Endothelial cell of umbilical vein (primary cell): ENCODE data around the gene FARP1. TPM values are rescaled to one million over a fixed set of nuclear protein-coding genes. Genes with fewer than 3 reads are reported as not detected.

ENCODE experiments used
- BruUV-seq: library from RNA; stranded (reverse); fragments of 400-500 nt; replicated peaks from 2 replicates; lab custom pipeline; 2021; lab: Mats Ljungman, UMichigan
- CTCF ChIA-PET: fragments of 300-600, 350-600 bp; sonication (Branson Sonifier 250); formaldehyde crosslinking; loops from one replicate; lab custom pipeline; 2021; ENCODE audit warnings: antibody characterized with exemption, inconsistent platforms; lab: Charles Lee
- POLR2A ChIA-PET: fragments of 300-600, 350-600 bp; sonication (Branson Sonifier 250); formaldehyde crosslinking; loops from one replicate; lab custom pipeline; 2021; ENCODE audit warnings: antibody characterized with exemption, inconsistent platforms; lab: Charles Lee
- DNase-seq: peaks from one replicate; pipeline ENCODE4 v3.0.0-alpha.2; 2011; ENCODE audit warnings: low read depth, low spot score
- FAIRE-seq: peaks from 2 replicates; lab custom pipeline; 2011; peaks lifted over from hg19 to GRCh38; lab: Jason Lieb, UNC
- H2AFZ ChIP-seq: 2 replicates; pipeline ENCODE4 v1.6.0; 2012; ENCODE audit warnings: low read depth, low read length, control low read depth, inconsistent platforms
- H3K27ac ChIP-seq: 2 replicates; pipeline ENCODE4 v1.5.1; 2011; ENCODE audit warnings: low read depth, mild to moderate bottlenecking, control low read depth, low read length, moderate library complexity; ENCODE audit not compliant: insufficient read depth
- H3K27me3 ChIP-seq, 2 experiments: 2 replicates each; pipeline versions ENCODE4 v1.6.0 to v1.6.1; 2011; ENCODE audit warnings: low read length in 2 of 2, mixed read lengths in 1 of 2; ENCODE audit not compliant: control insufficient read depth in 2 of 2, insufficient read depth in 2 of 2
- H3K36me3 ChIP-seq, 2 experiments: 2 replicates in 1 of 2; 3 replicates in 1 of 2; pipeline ENCODE4 v1.5.1; 2011; ENCODE audit warnings: low read length in 2 of 2, mild to moderate bottlenecking in 1 of 2, moderate library complexity in 1 of 2; ENCODE audit not compliant: control insufficient read depth in 2 of 2, insufficient read depth in 2 of 2; ENCODE audit errors: extremely low read depth in 1 of 2
- H3K4me1 ChIP-seq: 3 replicates; pipeline ENCODE4 v1.5.1; 2011; ENCODE audit warnings: mild to moderate bottlenecking, low read length; ENCODE audit not compliant: control insufficient read depth, insufficient read depth; ENCODE audit errors: extremely low read depth
- H3K4me2 ChIP-seq: 2 replicates; pipeline ENCODE4 v1.6.1; 2011; ENCODE audit warnings: low read length, control low read depth, mixed read lengths; ENCODE audit not compliant: insufficient read depth
- H3K4me3 ChIP-seq, 3 experiments: fragments of 200-600 bp in 1 of 3; sonication (generic), shearing (Covaris generic) in 1 of 3; replicated peaks in 1 of 3; 2 replicates each; pipeline ENCODE4 v1.5.1; 2011 to 2016; ENCODE audit warnings: control low read depth in 3 of 3, low read length in 3 of 3, mild to moderate bottlenecking in 2 of 3, inconsistent platforms in 1 of 3, low read depth in 1 of 3, moderate library complexity in 1 of 3; ENCODE audit not compliant: insufficient read depth in 1 of 3
- H3K79me2 ChIP-seq: 2 replicates; pipeline ENCODE4 v1.6.0; 2012; ENCODE audit warnings: low read length, inconsistent platforms; ENCODE audit not compliant: control insufficient read depth, insufficient read depth
- H3K9ac ChIP-seq: replicated peaks from 2 replicates; pipeline ENCODE3; 2011; ENCODE audit warnings: low read length, control low read depth; ENCODE audit not compliant: insufficient read depth; ENCODE audit errors: extremely low read depth
- H3K9me1 ChIP-seq: replicated peaks from 3 replicates; pipeline ENCODE4 v1.6.0; 2011; ENCODE audit warnings: mild to moderate bottlenecking, low read length; ENCODE audit not compliant: control insufficient read depth, insufficient read depth; ENCODE audit errors: extremely low read depth
- H3K9me3 ChIP-seq: replicated peaks from 2 replicates; pipeline ENCODE4 v1.5.1; 2012; ENCODE audit warnings: low read length, inconsistent platforms; ENCODE audit not compliant: control insufficient read depth, insufficient read depth
- H4K20me1 ChIP-seq: replicated peaks from 2 replicates; pipeline ENCODE3; 2011; ENCODE audit warnings: mild to moderate bottlenecking, low read length; ENCODE audit not compliant: control insufficient read depth, insufficient read depth; ENCODE audit errors: extremely low read depth
- EZH2 ChIP-seq: IDR thresholded peaks from 2 replicates; pipeline ENCODE4 v1.6.1; 2012; ENCODE audit warnings: borderline replicate concordance, low read depth, mild to moderate bottlenecking, moderate library complexity, low read length, inconsistent platforms; ENCODE audit not compliant: severe bottlenecking
- FOS ChIP-seq: IDR thresholded peaks from 2 replicates; pipeline ENCODE4 v1.6.1; 2011; ENCODE audit warnings: mild to moderate bottlenecking, low read length, moderate library complexity, borderline replicate concordance; ENCODE audit not compliant: insufficient read depth
- GATA2 ChIP-seq: IDR thresholded peaks from 2 replicates; pipeline ENCODE4 v1.7.0; 2011; ENCODE audit warnings: low read depth, mild to moderate bottlenecking, moderate library complexity, mixed read lengths, low read length; ENCODE audit not compliant: insufficient read length, insufficient read depth
- JUN ChIP-seq: IDR thresholded peaks from 2 replicates; pipeline ENCODE4 v1.6.1; 2011; ENCODE audit warnings: borderline replicate concordance, low read depth; ENCODE audit not compliant: insufficient read length, insufficient read depth
- MYC ChIP-seq: IDR thresholded peaks from one replicate; pipeline ENCODE4 v1.6.1; 2011; ENCODE audit warnings: mild to moderate bottlenecking, low read depth, low read length
- POLR2A ChIP-seq: IDR thresholded peaks from 2 replicates; pipeline ENCODE4 v1.6.1; 2012; ENCODE audit warnings: low read depth, mild to moderate bottlenecking, control low read depth, low read length
- POLR2AphosphoS5 ChIP-seq: IDR thresholded peaks from 2 replicates; pipeline ENCODE4 v1.6.1; 2012; ENCODE audit warnings: low read depth, mild to moderate bottlenecking, control low read depth, low read length, moderate library complexity; ENCODE audit not compliant: insufficient read depth
- dilution Hi-C: fragments of 300-500 bp; cut with MboI; formaldehyde crosslinking; loops from one replicate; pipeline ENCODE4 v1.15.0; 2019; ENCODE audit warnings: low sequenced_read_pairs; ENCODE audit not compliant: extremely low pct_ligation_motif_present
- intact Hi-C: fragments of 100-400 bp; cut with micrococcal nuclease; formaldehyde crosslinking; loops from one replicate; pipeline ENCODE4 v1.10.0; 2022
- polyA plus RNA-seq, 4 experiments: library from polyadenylated mRNA; depleted of rRNA in 3 of 4; stranded (reverse) in 3 of 4; unstranded in 1 of 4; fragments of >200 nt; gene quantifications; 2 replicates each; pipeline versions ENCODE4 v1.2.1 to v1.2.3, GENCODE V29; 2011 to 2012; ENCODE audit warnings: missing spikeins in 1 of 4
- total RNA-seq: library from RNA; stranded (reverse); gene quantifications from 2 replicates; pipeline ENCODE4 v1.2.3, GENCODE V29; 2021
- TF ChIP-seq, protein P1 (sequence below): IDR thresholded peaks from 2 replicates; pipeline ENCODE4 v1.6.1; 2011; ENCODE audit not compliant: insufficient read depth, insufficient read length
- TF ChIP-seq, protein P2 (sequence below), 2 donors: IDR thresholded peaks; 1 replicate in 1 of 2; 2 replicates in 1 of 2; pipeline ENCODE4 v1.5.1; 2011; ENCODE audit warnings: low read length in 2 of 2, mild to moderate bottlenecking in 2 of 2, moderate library complexity in 2 of 2, control low read depth in 1 of 2, inconsistent platforms in 1 of 2, low read depth in 1 of 2; ENCODE audit not compliant: insufficient read depth in 1 of 2; ENCODE audit errors: extremely low read depth in 1 of 2

FARP1 gene
- total and polyA plus RNA-seq, 2 donors (not counting 3 experiments of a cell fraction or from before 2014, with no cell fraction given) = 19.0 to 77.7 TPM

DNA sequence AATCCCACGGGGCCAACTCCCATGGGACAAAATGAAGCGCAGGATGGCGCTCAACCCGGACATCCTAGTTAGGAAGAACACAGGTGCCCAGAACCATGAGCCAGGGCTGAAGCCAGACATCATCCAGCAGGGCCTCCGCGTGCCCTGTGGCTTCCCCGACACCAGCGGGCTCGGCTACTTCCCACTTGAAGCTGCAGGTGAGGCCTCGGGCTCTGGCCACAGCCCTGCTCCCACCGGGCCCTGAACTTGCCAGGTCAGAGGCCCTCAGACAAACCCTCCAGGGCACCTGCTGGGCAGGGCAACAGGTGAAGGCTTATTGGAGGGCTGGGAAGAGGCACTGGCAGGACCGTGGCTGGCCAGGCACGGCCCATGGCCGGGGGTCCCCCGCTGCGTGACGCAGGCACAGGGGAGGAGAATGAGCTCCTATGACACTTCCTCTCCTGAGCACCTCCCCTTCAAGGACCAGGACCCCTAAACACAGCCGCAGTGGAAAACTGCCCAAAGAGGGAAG lies 316.3 kb downstream of the FARP1 start:
- TF ChIP-seq, protein P1, sequence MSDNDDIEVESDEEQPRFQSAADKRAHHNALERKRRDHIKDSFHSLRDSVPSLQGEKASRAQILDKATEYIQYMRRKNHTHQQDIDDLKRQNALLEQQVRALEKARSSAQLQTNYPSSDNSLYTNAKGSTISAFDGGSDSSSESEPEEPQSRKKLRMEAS = no peak
- no peak for TF ChIP-seq EZH2
- TF ChIP-seq, protein P2, sequence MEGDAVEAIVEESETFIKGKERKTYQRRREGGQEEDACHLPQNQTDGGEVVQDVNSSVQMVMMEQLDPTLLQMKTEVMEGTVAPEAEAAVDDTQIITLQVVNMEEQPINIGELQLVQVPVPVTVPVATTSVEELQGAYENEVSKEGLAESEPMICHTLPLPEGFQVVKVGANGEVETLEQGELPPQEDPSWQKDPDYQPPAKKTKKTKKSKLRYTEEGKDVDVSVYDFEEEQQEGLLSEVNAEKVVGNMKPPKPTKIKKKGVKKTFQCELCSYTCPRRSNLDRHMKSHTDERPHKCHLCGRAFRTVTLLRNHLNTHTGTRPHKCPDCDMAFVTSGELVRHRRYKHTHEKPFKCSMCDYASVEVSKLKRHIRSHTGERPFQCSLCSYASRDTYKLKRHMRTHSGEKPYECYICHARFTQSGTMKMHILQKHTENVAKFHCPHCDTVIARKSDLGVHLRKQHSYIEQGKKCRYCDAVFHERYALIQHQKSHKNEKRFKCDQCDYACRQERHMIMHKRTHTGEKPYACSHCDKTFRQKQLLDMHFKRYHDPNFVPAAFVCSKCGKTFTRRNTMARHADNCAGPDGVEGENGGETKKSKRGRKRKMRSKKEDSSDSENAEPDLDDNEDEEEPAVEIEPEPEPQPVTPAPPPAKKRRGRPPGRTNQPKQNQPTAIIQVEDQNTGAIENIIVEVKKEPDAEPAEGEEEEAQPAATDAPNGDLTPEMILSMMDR (IDR thresholded peaks at IDR 0.05; ENCODE audit: extremely low read depth in 1 of 2, insufficient read depth in 1 of 2, low read depth in 1 of 2, low read length in 2 of 2) = no peak
- TF ChIP-seq MYC = no peak
- TF ChIP-seq POLR2A = no peak
- no peak for TF ChIP-seq FOS
- TF ChIP-seq GATA2 = no peak
- TF ChIP-seq JUN = no peak
- no peak for TF ChIP-seq POLR2AphosphoS5
- Histone ChIP-seq H3K9me1 (no peaks in the 10 kb centered on the region), H3K79me2 (peaks cover 14% of the 10 kb centered on the region), H2AFZ (no peak overlapping the region), H3K9ac (no peak overlapping the region), H3K4me1 (no peaks in the 10 kb centered on the region), H3K36me3 (peaks cover 7 to 57% of the 10 kb centered on the region in 2 experiments), H3K27me3 (no peaks in the 10 kb centered on the region), H3K4me3 (no peak overlapping the region), H3K4me2 (no peak overlapping the region), H3K27ac (no peak overlapping the region), H4K20me1 (no peaks in the 10 kb centered on the region), H3K9me3 (no peaks in the 10 kb centered on the region)
- no TSS peak for BruUV-seq
- ChIA-PET POLR2A (no interaction called here), CTCF (no interaction called here)
- DNase-seq = no peak
- FAIRE-seq = no peak
- intact Hi-C loops = no loop called here
- dilution Hi-C loops = no loop called here
